DMS 273 treated with DMSO at 0.1 percent for 48 hours (cell line): ENCODE data around the gene SLC19A1.

Source experiments
- DNase-seq: peaks from one replicate; lab custom pipeline; 2025; lab: John Stamatoyannopoulos, UW

The SLC19A1 gene

DNA sequence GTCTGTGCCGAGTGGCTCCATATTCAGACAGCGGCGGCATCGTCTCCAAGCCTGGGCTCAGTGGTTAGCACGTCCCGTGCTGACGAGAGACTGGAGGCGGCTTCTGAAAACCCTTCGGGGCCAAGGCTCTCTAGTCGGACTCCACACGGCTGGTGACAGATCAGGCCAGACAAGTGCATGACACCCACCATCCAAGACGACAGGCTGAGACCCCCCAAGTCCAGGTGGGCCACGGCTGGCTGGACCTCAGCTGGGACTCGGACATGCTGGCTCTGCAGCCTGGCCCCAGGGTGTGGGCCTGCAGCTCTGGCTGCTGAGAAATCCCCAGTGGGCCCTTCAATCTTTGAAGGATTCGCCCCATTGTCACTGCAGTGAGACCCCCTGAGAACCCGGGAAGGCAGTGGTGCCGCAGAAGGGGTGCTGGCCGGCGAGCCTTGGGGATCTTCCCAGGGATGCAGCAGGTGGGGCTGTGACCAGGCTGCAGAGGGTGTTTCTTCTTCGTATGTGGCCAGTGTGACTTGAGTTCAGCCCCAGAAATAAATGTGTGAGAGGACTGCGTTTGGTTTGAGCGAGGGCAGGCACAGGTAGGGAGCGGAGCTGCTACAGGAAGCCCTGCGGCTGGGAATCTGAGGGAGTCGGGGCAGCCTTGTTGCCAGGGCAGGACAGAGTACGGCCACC is 15.9 kb upstream of the SLC19A1 start:
- no peak for DNase-seq

DNA sequence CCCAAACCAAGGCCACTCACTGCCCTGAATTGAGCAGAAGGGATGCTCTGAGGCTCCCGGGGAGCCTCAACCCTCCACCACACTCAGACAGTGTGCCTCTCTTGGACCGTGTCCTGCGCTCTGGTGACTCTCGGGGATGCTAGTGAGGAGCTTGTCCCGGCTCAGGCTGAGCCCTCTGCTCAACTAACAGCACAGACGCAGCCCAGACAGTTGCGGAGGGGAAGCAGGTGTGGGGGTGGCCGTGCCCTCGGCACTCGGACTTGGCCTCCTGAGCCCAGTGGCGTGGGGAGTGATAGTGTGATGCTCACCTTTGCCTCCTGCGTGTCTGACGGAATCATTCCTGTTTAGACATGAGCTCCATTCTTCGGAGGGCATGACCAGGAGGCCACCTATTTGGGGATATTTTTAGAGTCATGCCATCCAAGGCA is 15.4 kb upstream of the SLC19A1 start:
- DNase-seq = no peak

DNA sequence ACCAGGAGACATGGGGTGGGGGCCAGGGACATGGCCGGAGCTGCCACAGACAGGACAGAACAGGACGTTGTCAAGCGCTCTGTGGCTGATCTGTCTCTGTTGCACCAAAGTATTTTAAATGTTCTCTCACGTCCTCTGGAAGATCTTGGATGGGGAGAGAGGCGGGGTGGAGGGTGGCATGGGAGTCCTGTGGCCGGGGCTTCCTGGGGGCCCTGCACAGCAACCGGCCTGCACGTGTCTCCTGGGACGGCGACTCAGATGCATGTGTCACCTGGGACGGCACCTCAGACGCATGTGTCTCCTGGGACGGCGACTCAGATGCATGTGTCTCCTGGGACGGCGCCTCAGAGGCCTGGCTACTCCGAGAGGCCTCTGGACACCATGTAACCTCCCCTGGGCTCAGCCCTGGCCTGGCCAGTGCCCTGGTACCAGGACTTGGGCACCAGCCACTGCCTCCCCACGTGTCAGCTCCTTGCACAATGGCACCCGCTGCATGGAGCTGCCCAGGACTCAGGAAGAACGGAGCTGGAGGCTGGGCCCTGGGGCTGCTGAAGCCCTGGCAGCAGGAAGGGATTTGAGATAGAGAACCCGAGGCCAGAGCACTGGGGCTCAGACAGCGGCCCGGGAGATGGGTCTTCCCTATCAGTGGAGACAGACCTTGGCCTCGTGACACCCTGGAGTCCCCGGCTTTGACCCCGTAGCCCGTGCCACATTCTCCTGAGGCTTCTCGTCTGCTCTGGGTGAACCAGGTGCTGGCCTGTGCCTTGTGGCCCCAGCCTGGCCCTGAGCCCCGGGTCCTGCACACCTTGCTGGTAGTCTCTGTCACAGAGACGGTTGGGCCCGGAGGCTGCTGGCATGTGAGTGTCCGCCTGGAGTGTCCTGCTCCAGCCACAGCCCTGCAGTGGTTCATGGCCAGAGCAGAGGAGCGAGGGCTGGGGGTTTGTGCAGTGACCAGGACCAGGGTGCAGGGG is 14.7 kb upstream of the SLC19A1 start:
- no peak for DNase-seq

DNA sequence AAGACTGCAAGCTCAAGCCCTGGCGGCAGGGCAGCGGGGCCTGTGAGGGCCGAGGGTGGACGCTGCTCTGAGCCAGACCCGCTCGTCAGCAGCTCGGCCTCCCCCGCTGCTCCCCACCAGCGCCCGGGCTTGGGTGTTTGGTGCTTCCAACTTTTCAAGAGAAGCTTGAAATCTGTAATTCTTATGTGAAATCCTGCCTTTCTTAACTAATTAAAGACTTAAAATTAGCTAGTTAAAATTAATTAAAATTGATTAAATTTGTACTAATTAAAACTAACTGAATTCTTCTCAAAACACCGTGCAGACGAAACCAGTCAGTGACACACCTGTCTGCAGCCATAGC is 14.0 kb upstream of the SLC19A1 start:
- no peak for DNase-seq

DNA sequence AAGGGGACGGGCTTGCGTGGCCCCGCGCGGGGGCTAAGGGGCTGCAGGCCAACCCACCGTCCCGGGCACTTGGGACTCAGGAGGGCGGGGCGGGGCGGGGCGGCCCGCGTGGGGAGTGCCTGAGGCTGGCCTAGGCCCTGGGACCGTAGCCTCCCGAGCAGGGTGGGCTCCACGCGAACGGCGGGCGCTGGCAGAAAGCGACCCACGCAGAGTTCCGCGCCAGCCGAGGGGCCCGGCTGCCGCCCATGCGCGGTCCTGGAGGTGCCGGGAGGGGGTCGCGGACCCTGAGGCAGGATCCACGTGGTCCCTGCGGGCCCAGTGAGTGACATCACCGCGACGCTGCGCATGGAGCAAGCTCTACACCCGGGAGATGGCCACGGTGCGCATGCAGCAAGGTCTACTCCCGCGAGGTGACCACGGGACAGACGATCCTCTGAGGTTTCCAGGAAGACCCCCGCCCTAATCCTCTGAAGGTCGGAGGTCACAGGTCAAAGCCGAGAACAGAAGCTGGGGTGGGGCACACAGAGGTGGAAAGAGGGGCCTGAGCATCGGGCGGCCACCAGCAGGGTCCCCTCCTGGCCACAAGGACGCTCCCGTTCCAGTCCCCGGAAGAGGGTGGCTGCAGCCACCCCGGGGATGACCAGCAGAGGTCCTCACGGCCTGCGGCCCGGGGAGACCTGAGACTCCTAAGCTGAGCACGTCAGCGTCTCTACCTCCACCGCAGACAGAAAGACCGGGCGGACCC is 13.5 kb upstream of the SLC19A1 start:
- peak; percentile 18 for DNase-seq

DNA sequence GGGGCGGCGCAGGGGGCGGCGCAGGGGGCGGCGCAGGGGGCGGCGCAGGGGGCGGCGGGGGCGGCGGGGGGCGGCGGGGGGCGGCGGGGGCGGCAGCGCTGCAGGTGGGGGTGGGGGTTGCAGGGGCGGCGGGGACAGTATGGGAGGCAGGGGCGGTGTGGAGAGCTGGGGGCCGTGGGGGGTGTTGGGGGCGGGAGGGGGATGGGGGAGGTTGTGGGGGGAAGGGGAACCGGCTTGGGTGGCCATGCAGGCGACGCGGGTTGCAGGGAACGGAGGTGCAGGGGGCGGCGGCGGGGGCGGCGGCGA is 13.0 kb upstream of the SLC19A1 start:
- no peak for DNase-seq

DNA sequence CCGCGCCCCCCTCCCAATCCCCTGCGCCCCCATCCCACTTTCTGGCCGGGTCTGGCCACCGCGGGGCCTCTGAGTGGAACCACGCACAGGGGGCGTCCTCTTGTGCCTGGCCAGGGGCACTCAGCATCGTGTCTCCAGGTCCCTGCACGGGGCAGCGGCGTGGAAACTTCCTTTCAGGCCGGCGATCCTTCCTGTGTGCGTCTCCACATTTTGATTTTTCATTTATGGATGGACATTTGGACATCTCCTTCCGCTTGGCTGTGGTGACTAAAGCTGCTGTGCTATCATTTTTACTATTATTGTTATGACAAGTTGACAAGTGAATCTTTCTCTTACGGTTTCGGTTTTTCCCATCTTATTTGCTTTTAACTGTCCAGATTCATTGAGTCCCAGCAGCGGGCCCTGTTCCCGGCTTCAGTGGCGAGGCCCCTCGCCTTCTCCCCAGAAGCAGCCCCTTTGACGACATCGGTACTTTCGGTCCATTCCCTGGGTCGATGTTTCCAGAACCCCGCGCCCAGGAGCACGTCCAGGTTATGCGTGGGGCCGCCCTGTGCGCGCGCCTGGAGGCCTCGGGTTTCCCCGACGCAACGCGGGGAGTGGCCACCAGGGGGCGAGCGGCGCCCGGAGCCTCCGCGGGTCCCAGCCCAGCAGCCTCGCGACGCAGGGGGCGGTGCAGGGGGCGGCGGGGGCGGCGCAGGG is 12.4 kb upstream of the SLC19A1 start:
- DNase-seq = peak; percentile 7

DNA sequence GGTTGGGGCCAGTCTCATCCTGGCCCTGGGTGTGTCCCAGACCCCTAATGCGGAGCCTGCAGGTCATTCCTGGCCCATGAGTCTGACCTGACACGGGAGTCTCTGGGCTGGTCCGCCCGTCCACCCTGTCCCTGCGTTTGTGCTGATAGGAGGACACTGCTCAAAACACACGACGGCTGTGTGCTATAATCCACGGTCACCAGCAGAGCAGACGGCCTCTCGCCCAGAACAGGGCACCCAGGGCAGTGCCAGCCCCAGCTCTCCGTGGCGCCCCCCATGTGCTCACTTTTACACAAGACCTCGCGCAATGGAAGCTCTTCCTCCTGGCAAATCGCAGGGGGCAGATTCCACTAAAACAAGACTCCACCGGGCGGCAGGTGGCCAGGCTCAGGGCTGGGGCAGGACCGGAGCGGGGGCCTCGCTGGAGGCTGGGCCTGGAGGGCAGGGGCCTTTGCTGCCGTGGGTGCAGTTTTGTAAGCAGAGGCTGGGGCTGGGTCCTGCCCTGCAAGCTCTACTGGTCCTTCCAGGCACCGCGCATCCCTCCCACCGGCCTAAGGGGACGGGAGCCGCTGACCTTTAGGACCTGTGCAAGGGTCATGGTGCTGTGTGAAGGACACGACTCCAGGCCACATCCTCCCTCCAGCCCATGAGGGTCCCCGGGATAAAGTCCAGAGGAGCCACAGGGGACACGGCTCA is 10.6 kb upstream of the SLC19A1 start:
- no peak for DNase-seq

DNA sequence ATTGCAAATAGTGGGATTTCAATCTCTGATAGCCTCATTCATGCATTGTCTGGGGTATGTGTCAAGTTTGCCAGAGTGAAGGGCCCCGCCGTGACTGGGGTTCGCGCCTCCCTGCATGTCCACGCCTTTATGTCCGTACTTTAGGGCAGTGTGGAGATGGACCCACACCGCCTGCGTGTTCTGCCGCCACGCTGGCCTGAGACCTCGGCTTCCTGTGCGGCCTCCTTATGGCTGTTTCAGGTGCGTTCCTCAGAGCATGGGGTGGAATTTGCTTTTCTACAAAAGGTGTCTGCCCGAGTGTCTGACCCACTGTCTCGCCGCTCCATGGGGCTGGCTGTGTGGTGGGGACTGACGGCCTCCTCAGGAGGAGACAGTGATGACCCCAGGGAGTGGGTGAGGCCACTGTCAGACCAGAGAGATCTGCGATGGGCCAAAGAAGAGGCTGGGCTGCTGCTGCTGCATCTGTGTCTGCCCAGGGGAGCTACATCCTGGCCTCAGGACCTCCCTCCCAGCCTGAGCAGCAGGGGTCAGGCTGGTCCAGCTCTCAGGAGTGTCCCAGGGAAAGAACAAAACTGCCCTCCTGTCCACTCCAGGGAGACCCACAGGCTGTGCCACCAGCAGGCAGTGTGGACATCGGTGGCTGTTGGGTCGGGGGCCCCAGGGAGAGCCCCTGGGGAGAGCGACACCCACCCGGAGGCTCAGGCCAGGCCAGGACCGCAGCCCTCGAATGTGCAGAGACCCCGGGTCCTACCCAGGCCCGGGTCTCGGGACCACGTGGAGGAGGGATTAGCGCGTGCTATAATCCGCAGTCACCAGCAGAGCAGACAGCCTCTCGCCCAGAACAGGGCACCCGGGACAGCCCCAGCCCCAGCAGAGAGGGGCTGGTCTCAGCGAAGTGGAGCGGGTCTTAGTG is 9.8 kb upstream of the SLC19A1 start:
- no peak for DNase-seq

DNA sequence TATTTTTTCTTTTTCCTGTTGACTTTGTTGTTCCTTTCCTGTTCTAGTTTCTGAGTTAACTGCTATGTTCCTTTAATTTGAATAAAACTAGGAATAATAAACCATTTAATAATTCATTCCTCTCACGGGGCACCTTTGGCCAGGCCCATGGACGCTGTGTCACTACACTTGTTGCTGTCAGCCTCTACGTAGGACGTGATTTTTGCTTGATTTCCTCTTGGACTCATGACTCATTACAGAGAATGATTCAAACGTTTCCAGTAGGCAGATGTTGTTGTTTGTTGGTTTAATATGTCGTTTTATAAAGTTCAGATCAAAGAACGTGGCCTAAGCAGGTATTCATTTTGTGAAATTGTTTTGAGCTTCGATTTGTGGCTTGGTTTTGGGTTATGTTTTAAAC is 9.1 kb upstream of the SLC19A1 start:
- DNase-seq = no peak

DNA sequence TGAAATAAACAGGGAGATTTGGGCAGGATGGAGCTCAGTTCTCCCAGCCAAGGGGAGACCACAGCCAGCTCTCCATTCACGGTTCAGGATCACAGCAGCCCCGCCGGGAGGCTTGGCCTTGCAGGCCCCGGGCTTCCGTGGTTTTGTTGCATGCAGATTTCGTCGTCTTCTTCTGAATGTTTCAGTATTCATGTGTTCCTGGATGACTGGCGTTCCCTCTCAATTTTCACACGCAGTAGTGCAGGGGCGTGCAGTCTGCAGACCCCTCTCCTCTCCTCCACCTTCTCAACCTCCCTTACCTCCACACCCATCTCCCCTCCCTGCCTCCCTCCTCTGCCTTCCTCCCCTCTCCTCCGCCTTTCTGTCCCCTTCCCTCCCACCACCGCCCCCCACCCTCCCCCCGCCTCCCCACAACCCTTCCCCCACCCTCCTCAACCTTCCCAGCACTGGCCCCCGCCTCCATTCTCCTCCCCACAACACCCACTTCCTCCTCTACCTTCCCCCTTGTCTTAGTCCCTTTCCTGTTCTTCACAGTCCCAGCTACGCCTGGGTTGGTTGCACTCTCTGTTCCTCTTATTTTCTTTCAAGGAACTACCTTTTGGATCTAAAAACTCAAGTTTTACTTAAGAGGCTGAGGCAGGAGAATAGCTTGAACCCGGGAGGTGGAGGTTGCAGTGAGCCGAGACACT is 8.4 kb upstream of the SLC19A1 start:
- no peak for DNase-seq

DNA sequence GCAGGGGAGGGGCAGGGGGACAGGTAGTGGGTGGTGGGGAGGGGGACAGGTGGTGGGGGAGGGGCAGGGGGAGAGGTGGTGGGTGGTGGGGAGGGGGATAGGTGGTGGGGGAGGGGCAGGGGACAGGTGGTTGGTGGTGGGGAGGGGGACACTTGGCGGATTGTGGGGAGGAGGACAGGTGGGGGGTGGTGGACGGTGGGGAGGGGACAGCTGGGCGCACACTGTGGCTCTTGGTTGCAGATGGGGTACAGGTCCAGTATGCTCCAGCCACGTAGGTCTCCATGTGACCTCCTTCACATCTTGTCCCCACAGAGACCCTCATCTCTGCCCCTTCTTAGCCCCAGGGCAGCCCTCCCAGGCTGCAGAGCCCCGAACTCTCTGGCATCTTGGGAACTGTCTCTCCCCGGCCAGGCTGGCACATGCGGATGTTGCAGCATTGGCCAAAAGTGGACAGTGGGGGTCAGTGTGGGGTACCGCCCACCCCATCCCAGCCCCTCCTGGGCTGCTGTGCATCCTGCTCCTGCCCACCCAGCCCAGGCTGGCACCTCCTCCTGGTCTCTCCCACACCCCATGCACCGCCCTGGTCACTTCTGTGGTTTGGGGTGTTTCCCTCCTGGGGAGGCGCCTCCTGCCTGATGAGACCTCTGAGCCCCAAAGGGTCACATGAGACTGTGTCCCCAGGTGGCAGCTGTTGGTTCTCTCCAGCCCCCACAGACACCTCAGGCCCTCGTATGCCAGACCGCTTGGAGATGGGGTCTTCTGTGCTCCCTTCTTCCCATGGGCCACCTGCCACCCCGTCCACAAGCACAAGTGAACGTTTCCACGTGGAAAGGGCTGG is 7.6 kb upstream of the SLC19A1 start:
- DNase-seq = no peak

DNA sequence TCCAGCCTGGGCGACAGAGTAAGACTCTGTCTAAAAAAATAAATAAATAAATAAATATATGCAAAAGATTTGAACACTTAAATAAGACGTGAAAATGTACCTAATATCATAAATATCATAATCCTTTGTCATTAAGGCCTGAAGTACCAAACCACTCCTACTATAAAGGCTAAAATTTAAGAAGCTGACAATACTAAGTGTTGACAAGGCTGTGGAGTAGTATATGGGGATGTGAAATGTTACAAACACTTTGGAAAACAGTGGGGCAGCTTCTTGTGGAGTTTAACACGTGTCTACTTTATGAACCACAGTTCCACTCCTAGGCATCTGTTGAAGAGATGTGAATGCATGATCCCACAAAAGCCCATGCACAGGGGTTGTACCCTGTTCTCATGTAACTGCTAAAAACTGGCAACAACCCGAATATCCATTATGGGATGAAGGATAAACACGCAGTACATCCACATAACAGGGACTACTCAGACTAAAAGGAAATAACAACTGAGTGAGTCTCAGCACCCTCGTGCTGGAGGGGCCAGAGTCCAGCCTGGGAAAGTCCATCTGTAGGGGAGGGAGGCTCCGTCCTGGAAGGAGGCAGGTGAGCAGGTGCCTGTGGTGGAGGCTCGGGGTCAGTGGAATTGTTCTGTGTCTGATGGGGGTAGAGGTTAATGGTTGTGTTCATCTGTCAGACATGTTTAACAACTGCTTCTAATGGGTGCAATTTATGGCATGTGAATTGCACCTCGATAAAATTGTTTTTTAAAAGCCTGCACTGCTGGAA is 6.7 kb upstream of the SLC19A1 start:
- DNase-seq = no peak

DNA sequence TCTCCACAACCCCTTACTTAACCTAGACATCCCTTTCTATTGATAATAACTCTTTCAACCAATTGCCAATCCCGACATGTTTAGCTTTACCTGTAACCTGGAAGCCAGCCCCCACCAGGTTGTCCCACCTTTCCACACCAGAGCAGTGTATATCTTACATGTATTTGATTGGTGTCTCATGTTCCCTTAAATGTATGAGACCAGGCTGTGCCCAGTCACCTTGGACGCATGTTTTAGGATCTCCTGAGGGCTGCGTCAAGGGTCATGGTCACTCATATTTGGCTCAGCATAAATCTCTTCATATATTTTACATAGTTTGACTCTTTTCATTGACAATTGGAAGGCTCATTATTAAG is 5.3 kb upstream of the SLC19A1 start:
- DNase-seq = no peak

DNA sequence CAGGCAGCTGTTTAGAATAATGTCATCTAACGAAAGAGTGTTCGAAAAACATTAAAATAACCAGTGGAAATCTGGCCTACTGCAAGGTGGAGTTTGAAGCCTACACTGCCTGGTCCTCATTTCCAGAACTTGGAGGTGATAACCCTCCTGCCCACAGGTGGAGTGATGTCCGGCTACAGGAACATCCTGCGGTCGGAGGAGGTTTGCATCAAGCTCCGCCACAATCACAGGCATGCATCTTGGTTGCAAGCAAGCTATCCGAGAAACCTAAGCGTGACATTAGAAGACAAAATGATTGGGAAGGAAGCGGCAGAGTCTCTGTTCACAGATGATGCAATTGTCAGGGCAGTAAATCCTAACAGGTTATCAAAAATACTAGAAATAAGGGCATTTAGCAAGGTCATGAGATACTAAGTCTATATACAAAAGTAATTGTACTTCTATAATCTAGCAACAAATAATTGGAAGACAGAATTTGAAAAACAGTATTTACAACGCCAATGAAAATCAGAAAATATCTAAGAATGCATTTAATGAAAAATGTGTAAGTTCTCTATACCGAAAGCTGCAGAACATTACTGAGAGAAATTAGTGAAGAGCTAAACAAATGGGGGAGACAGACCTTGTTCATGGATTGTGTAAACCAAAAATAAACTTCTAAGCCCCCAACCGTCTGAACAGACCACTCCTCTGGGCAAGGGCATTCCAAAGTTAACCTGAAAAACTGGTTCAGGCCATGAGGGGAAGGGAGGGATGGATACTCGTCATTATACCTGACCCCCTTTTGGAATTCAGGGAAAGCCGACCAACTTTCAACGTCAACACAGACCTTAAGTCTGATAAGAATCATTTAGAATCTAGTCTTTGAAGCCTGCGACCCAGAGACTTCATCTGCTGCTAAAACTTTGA is 4.7 kb upstream of the SLC19A1 start:
- DNase-seq = no peak

DNA sequence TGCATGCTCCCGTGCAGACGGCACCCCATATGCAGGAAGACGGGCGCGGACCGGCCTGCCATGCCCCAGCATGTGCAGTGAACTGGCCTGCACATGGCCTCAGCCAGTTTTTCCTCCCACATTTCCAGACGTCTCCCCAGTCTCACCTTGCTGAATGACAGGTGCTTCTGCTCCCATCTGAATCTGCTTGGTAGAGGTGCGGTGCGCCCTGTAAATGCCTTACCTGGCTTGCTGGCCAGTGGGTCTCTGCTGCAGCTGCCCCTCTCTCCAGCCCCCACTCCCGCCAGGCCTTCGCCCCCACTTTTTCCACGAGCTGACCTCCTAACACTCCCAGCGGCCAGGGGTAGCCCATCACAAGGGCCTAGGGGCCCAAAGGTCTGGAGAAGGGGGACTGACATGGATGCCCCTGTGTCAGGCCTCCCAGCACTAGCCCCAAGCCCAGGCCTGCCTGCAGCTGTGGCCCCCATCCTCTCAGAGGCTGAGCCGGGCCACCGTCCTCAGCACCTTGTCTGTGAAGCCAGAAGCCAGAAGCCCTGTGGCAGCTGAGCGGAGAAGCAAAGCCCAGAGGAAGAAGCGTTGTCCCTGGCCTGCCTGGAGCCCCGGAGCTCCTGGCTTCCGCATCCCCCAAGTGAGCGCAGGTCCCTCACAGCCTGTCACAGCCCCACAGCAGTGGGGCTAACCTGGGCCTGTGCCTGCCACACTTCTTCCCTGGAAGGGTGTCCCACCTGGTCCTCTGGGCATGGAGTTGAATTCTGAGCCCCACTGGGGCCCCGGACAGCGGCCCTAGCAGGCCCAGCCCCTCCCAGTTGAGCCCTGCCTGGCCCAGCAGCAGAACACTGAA is 3.7 kb upstream of the SLC19A1 start:
- no peak for DNase-seq

DNA sequence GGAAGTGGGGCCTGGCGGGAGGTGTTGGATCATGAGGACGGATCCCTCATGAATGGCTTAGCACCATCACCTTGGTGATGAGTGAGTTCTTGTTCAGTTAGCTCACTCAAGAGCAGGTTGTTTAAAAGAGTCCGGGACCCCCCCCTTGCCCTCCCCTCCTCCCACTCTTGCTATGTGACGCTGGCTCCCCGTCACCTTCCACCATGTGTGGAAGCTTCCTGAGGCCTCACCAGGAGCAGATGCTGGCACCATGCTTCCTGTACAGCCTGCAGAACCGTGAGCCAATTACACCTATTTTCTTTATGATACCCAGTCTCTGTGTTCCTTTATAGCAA is 3.0 kb upstream of the SLC19A1 start:
- no peak for DNase-seq
